HG03442 (cell line): Measurements from ENCODE around the gene ADRA2A.

ENCODE experiments used
- ATAC-seq: cut with Tn5 transposase; IDR thresholded peaks from one replicate; pipeline ENCODE4 v1.9.1; 2021; ENCODE audit warnings: mild to moderate bottlenecking, moderate library complexity; ENCODE audit not compliant: unreplicated experiment

Gene ADRA2A

GRCh38 chr10:111130471-111130870 lies 53.6 kb downstream of the ADRA2A start:
- ATAC-seq: no peak
